Measurements from ENCODE around the gene SPEF2.
"Not testable (repeated sequence)": the region's sequence is repeated elsewhere in the genome, so short reads cannot be mapped to it uniquely, and the experiment has no call there.

SPEF2 gene

GRCh38 chr5:35823347-35824098 lies 205.9 kb downstream of the SPEF2 start:
- DNase-seq (ENCODE audit: low read depth) = no peak

- no peak for DNase-seq (ENCODE audit: low read depth)
Measured at GRCh38 chr5:35826056-35826455, 208.4 kb downstream of the SPEF2 start.

DNA sequence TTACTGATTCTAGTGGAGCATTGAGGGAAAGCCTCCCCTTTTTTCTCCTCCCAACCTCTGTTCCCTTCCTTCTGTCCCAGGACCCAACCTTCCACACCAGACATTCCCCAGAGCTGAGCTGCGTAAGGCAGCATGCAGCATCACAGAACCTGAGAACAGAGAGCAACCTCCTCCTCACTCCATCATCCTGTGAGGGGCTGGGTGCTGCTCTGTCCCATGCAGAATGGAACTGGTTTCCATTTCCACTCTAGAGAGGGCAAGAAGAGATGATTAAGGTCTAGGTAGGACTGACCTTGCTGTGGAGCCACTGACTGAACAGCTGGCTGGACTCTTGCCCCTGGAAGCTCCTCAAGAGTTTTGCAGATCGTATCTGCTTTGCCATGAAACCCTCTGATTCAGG lies 208.9 kb downstream of the SPEF2 start:
- DNase-seq (ENCODE audit: low read depth) = no peak

DNA sequence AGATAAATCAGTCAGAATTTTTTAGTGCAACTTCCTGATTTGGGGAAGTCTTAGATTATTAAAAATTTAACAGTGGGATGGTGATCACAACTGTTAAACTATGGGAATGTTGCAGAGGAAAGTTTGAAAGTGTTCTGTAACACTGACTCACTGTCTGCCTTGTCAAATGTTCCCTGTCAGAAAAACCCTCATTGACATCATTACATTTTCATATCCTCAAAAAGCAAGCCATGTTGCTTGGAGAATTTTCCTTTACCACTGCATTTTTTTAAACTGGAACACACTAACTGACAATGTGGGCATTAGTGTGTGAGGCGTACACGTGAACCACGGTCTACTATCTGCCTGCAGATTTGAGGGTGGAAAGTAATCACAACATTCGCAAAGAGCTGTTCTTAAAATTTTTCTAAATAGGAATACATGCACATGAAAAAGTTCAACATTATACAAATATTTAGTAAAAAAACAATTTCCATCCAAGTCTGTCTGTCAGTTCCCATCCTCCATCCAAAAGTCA lies 210.5 kb downstream of the SPEF2 start:
- no peak for DNase-seq (ENCODE audit: low read depth)

- no peak for DNase-seq (ENCODE audit: low read depth)
Measured at GRCh38 chr5:35830587-35830986, 212.9 kb downstream of the SPEF2 start.

GRCh38 chr5:35832762-35833161 lies 215.1 kb downstream of the SPEF2 start:
- no peak for DNase-seq (ENCODE audit: low read depth)

DNA sequence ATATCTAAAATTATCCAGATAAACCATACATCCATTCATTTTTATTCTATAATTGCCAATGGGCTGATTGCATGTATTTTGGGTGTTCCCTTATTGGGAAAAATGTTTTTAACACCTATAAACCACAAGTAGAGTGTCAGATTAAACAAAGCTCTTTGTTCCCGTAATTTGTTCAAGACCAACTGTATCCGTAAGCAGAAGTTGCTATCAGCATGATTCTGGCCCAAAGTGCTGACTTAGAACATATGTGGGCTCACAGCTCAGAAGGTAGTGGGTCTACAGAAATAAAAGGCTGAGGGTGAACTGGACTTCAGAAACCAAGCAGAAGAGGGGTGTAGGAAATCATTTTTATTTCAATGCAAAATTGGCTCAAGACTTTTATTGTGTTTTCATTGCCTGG lies 215.6 kb downstream of the SPEF2 start:
- no peak for DNase-seq (ENCODE audit: low read depth)

DNA sequence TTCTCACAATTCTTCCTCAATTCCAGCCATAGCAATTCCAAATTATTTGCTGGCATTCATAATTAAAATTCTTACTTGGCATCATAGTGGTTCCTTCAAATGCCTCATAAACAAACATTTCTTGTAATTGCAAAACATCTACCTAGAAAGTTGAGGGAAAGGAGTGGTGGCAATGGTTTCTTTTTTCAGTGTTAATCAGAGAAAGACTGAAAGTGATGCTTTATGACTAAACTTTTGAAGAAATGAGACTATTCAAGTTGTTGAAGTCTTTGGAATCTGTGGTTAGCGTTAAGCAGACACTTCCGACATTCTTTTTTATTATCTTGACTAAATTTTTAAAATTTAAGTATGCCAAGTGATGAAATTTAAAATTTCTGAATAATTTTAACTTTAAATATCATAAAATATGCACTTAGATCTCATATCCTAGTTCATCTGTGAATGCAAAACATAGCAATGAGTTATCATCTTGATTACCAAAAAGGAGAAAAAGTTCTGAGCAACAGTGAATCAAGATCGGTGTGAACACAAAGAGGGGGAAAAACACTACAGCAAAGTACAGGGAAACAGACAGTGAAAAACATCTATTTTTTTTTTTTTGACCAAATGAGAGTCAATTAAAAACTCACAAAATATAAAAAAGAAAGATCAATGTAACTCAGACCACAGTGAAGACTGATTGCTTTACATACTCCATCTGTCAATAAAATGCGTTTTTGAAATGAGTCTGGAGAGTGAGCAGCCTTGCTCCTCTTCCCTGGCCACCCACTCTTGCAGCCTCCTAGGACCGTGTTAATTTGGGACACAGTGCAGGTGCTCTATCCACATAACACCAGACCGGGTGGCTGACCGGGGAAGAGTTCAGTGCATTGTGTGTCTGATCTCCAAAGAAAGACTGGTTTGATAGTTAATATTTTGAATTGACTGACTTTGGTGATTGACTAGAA lies 218.4 kb downstream of the SPEF2 start:
- no peak for DNase-seq (ENCODE audit: low read depth)

GRCh38 chr5:35838370-35839042 lies 220.8 kb downstream of the SPEF2 start:
- DNase-seq (ENCODE audit: low read depth) = no peak

- DNase-seq (ENCODE audit: low read depth) = no peak
Measured at GRCh38 chr5:35842856-35843255, 225.2 kb downstream of the SPEF2 start.

DNA sequence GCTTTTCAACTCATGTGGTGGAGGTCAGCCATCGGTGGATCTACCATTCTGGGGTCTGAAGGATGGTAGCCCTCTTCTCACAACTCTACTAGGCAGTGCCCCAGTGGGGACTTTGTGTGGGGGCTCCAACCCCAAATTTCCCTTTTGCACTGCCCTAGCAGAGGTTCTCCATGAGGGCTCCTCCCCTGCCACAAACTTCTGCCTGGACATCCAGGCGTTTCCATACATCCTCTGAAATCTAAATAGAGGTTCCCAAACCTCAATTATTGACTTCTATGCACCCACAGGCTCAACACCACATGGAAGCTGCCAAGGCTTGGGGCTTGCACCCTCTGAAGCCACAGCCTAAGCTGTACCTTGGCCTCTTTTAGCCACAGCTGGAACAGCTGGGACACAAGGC lies 227.8 kb downstream of the SPEF2 start:
- DNase-seq (ENCODE audit: low read depth) = not testable (repeated sequence)

DNA sequence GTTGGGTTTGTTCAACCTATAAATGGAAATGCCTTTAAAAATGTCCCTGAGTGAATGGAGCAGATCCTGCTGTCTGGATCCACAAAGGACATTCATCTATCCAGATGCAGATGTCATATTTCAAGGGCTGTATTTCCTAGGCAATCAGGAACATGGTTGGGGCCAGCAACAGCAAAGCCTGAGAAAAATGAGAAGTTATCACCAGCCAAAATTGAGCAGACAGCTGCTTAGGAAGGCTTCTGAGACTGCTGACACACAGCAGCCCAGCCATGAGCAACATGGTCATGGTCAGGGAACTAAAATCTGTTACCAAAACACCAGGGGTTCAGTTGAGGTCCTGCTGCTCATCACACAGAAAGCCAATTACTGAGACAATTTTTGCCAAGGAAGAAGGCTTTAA lies 229.8 kb downstream of the SPEF2 start:
- no peak for DNase-seq (ENCODE audit: low read depth)

DNA sequence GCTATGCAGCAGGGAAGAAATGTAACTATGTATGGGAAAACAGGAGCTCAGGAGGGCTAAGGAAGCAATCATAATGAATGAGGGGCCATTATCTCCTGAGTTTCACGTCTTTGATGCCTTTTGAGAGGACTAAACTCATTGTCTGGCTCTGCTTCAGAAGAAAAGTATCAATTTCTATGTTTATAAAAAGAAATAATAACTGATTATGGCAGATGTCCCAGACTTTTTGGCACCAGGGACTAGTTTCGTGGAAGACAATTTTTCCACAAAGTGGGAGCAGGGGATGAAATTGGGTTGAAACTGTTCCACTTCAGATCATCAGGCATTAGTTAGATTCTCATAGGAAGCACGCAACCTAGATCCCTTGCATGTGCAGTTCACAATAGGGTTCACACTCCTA lies 230.3 kb downstream of the SPEF2 start:
- DNase-seq (ENCODE audit: low read depth) = no peak

DNA sequence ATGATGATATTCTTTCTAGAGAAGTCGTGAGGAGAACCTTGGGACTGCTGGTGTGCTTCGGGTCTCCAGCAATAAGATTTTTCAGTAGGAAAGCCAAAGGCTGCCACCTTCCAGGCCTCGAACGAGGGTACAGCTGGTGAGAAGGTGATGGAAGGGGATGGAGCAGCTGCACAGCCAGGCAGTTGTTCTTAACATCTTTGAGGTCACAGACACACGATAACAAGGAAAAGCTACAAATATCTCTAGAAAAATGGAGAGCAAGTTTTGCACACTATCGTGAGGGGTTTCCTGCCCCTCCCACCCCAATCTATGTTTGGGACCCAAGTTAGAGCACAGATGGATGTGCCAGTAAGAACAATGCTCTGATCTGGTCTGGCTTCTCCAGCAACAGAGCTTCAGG lies 232.2 kb downstream of the SPEF2 start:
- DNase-seq (ENCODE audit: low read depth) = no peak

GRCh38 chr5:35850967-35851680 lies 233.5 kb downstream of the SPEF2 start:
- no peak for DNase-seq (ENCODE audit: low read depth)

GRCh38 chr5:35852084-35852734 lies 234.5 kb downstream of the SPEF2 start:
- no peak for DNase-seq (ENCODE audit: low read depth)

- DNase-seq (ENCODE audit: low read depth) = no peak
Measured at GRCh38 chr5:35852773-35853172, 235.1 kb downstream of the SPEF2 start.

- DNase-seq (ENCODE audit: low read depth) = no peak
Measured at GRCh38 chr5:35853631-35854030, 236.0 kb downstream of the SPEF2 start.

- DNase-seq (ENCODE audit: low read depth) = no peak
Measured at GRCh38 chr5:35854248-35854647, 236.6 kb downstream of the SPEF2 start.

GRCh38 chr5:35855187-35855586 lies 237.5 kb downstream of the SPEF2 start:
- no peak for DNase-seq (ENCODE audit: low read depth)

DNA sequence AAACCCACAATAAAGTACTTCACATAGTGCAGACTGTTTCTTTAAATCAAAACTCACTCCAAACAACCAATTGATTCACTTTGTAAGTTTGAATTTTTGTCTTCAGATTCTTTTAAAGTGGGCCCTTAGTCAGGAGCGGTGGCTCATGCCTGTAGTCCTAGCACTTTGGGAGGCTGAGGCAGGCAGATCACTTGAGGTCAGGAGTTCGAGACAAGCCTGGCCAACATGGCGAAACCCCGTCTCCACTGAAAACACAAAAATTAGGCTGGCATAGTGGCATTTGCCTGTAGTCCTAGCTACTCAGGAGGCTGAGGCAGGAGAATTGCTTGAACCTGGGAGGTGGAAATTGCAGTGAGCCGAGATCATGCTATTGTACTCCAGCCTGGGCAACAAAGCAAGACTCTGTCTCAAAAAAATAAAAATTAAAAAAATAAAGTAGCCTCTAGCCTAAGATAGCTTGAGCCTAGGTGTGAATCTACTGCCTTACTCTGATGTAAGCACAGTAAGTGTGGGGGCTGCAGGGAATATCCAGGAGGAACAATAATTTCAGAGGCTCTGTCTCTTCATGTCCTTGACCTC lies 238.6 kb downstream of the SPEF2 start:
- not testable (repeated sequence) for DNase-seq (ENCODE audit: low read depth)

Data from non-pigmented ciliary epithelial cell (primary cell).